Right lobe of liver (tissue), 6 donors: ENCODE measurements around the gene SERPINA4. TPM values are rescaled to one million over a fixed set of nuclear protein-coding genes. Genes with fewer than 3 reads are reported as not detected.

Source experiments
- ATAC-seq, 4 donors: fragments of 200-7000 bp; cut with Tn5 transposase; one replicate each; pipeline ENCODE4 v1.9.1; 2020; ENCODE audit warnings: mild to moderate bottlenecking in 4 of 4, moderate library complexity in 4 of 4
- DNase-seq, 3 donors: peaks; one replicate each; pipeline ENCODE4 v3.0.0-alpha.2; 2020
- H3K27ac ChIP-seq, 3 donors: fragments of 200-600 bp; one replicate each; pipeline ENCODE4 v1.8.0; 2022
- H3K27me3 ChIP-seq, 2 donors: fragments of 200-600 bp; one replicate each; pipeline ENCODE4 v1.8.0; 2022
- H3K36me3 ChIP-seq, 4 donors: fragments of 200-600 bp; sonication (generic) in 1 of 4; one replicate each; pipeline versions ENCODE4 v1.5.1 to v1.8.0; 2017 to 2022; ENCODE audit warnings: control low read depth in 1 of 4
- H3K4me1 ChIP-seq, 4 donors: fragments of 200-600 bp; sonication (generic) in 1 of 4; one replicate each; pipeline versions ENCODE4 v1.5.1 to v1.8.0; 2017 to 2022; ENCODE audit warnings: control low read depth in 1 of 4
- H3K4me3 ChIP-seq, 3 donors: fragments of 200-600 bp; one replicate each; pipeline ENCODE4 v1.8.0; 2022
- H3K9me3 ChIP-seq, 4 donors: fragments of 200-600 bp; sonication (generic) in 1 of 4; one replicate each; pipeline versions ENCODE4 v1.5.1 to v1.8.0; 2017 to 2022; ENCODE audit warnings: control low read depth in 1 of 4
- CTCF ChIP-seq, 4 donors: fragments of 200-600 bp in 3 of 4; fragments of 450-650 bp in 1 of 4; IDR thresholded peaks; one replicate each; pipeline versions ENCODE4 v1.5.1 to v1.8.0; 2016 to 2022; ENCODE audit warnings: antibody characterized with exemption in 4 of 4, mild to moderate bottlenecking in 2 of 4
- POLR2A ChIP-seq: fragments of 450-650 bp; IDR thresholded peaks from one replicate; pipeline ENCODE4 v1.6.1; 2017; ENCODE audit warnings: antibody characterized with exemption, mild to moderate bottlenecking
- WGBS: methylation state at CpG from one replicate; pipeline ENCODE4 v1.1.6; 2018; ENCODE audit warnings: low coverage, low lambda C conversion rate; ENCODE audit not compliant: insufficient coverage; ENCODE audit errors: missing lambda C conversion rate; 5-methylcytosine and 5-hydroxymethylcytosine counted together
- intact Hi-C, 2 donors: fragments of 100-400 bp; cut with DNase I; formaldehyde crosslinking; loops; one replicate each; pipeline versions ENCODE4 v1.11.2 to v1.14.1; 2022
- total RNA-seq, 6 experiments: library from RNA; depleted of rRNA in 2 of 6; stranded (reverse); fragments of >200 nt in 2 of 6; fragmentation: NEBNext Ultra II Directional in 3 of 6; extraction: Animal tissue kit (Norgen Biotek cat#: 25700) in 3 of 6; gene quantifications; one replicate each; pipeline versions ENCODE4 v1.1.0 to v1.2.4, GENCODE V29; 2016 to 2023
- donor health status: DM: no; HTN: yes; CAD: no.
- donor health status: DM: no; HTN: no; CAD: no.
- donor health status: DM: no; HTN: no; CAD: no.
- donor health status: DM: no; HTN: yes; CAD: no.
- donor health status: DM: no; HTN: yes; CAD: no.

SERPINA4 gene
- total RNA-seq, 6 experiments from 2014 or later: 41.2 to 204 (median 145) TPM

GRCh38 chr14:94561656-94562010, 391 bp downstream of the SERPINA4 start:
- H3K4me3 ChIP-seq: peak overlapping the region; percentile 22 to 62 (median 58)
- TF ChIP-seq POLR2A (no peak), CTCF (IDR thresholded peaks at IDR 0.05) (no peak)
- WGBS: 40% methylated on average over 2 of the region's 7 CpGs
- intact Hi-C loops: no loop called here
- ATAC-seq (peak; percentile 12 to 39 (median 24)), DNase-seq (no peak)
- H3K27ac ChIP-seq: peak overlapping the region; percentile 63 to 81 (median 74)
- H3K9me3 ChIP-seq: no peaks in the 10 kb centered on the region
- no peaks in the 10 kb centered on the region for H3K27me3 ChIP-seq
- peaks cover 0 to 3% (median under 1%) of the 10 kb centered on the region in 4 donors for H3K36me3 ChIP-seq
- H3K4me1 ChIP-seq: peaks cover 0 to 59% (median 16%) of the 10 kb centered on the region in 4 donors

- Histone ChIP-seq H3K4me1 (peaks cover 0 to 59% (median 16%) of the 10 kb centered on the region in 4 donors), H3K9me3 (no peaks in the 10 kb centered on the region), H3K27me3 (no peaks in the 10 kb centered on the region), H3K27ac (peak overlapping the region in 2 of 3 donors; percentile 74 to 81), H3K4me3 (peak overlapping the region; percentile 22 to 62 (median 58)), H3K36me3 (peaks cover 0 to 4% (median 1%) of the 10 kb centered on the region in 4 donors)
- WGBS: 27% methylated on average over 5 of the region's 5 CpGs
- no peak for TF ChIP-seq CTCF (IDR thresholded peaks at IDR 0.05)
- TF ChIP-seq POLR2A: no peak
- ATAC-seq (peak in 1 of 4 donors; percentile 13), DNase-seq (no peak)
- intact Hi-C loops: no loop called here
Observed at GRCh38 chr14:94562022-94562421, 780 bp downstream of the SERPINA4 start.

- Histone ChIP-seq H3K4me1 (peaks cover 0 to 59% (median 16%) of the 10 kb centered on the region in 4 donors), H3K27me3 (no peaks in the 10 kb centered on the region), H3K4me3 (peak overlapping the region in 2 of 3 donors; percentile 58 to 62), H3K36me3 (peaks cover 0 to 7% (median 0%) of the 10 kb centered on the region in 4 donors), H3K27ac (no peak overlapping the region), H3K9me3 (no peaks in the 10 kb centered on the region)
- ATAC-seq: no peak
- peak in 1 of 3 donors; percentile 37 for DNase-seq
- intact Hi-C loops: no loop called here
- WGBS: 63% methylated on average over 8 of the region's 16 CpGs
- TF ChIP-seq POLR2A (no peak), CTCF (IDR thresholded peaks at IDR 0.05) (no peak)
Observed at GRCh38 chr14:94562941-94563883, 2.0 kb downstream of the SERPINA4 start.

- H3K27me3 ChIP-seq: no peaks in the 10 kb centered on the region
- H3K9me3 ChIP-seq: no peaks in the 10 kb centered on the region
- no peak for ATAC-seq
- peaks cover 0 to 59% (median 13%) of the 10 kb centered on the region in 4 donors for H3K4me1 ChIP-seq
- peak in 1 of 3 donors; percentile 23 for DNase-seq
- peaks cover 0 to 7% (median 0%) of the 10 kb centered on the region in 4 donors for H3K36me3 ChIP-seq
- no peak overlapping the region for H3K27ac ChIP-seq
- intact Hi-C loops: no loop called here
- TF ChIP-seq CTCF (IDR thresholded peaks at IDR 0.05): no peak
- TF ChIP-seq POLR2A: no peak
- H3K4me3 ChIP-seq: no peak overlapping the region
Observed at GRCh38 chr14:94564381-94564780, 3.1 kb downstream of the SERPINA4 start.
